TTC549 (cell line): Measurements from ENCODE around the gene RAPGEF1.

Source experiments
- FAIRE-seq: peaks from 2 replicates; lab custom pipeline; 2012; peaks lifted over from hg19 to GRCh38; lab: Jason Lieb, UNC

RAPGEF1 gene

GRCh38 chr9:131645078-131645776 lies 94.6 kb downstream of the RAPGEF1 start:
- FAIRE-seq, result no peak

- FAIRE-seq, result no peak
These were observed 97.3 kb downstream of the RAPGEF1 start for GRCh38 chr9:131642496-131643083.

GRCh38 chr9:131641618-131642495 lies 98.0 kb downstream of the RAPGEF1 start:
- FAIRE-seq, result no peak

GRCh38 chr9:131640438-131641137 lies 99.3 kb downstream of the RAPGEF1 start:
- FAIRE-seq, result no peak

- no peak for FAIRE-seq
These were observed 100.0 kb downstream of the RAPGEF1 start for GRCh38 chr9:131639769-131640437.

- no peak for FAIRE-seq
These were observed 103.3 kb downstream of the RAPGEF1 start for GRCh38 chr9:131636593-131636992.

- no peak for FAIRE-seq
These were observed 104.0 kb downstream of the RAPGEF1 start for GRCh38 chr9:131635892-131636291.

GRCh38 chr9:131635285-131635684 lies 104.6 kb downstream of the RAPGEF1 start:
- no peak for FAIRE-seq

GRCh38 chr9:131633491-131634031 lies 106.3 kb downstream of the RAPGEF1 start:
- no peak for FAIRE-seq

GRCh38 chr9:131631306-131631705 lies 108.6 kb downstream of the RAPGEF1 start:
- no peak for FAIRE-seq

- no peak for FAIRE-seq
These were observed 109.6 kb downstream of the RAPGEF1 start for GRCh38 chr9:131630205-131630831.

- FAIRE-seq, result no peak
These were observed 110.1 kb downstream of the RAPGEF1 start for GRCh38 chr9:131629825-131630204.

- FAIRE-seq, result no peak
These were observed 110.7 kb downstream of the RAPGEF1 start for GRCh38 chr9:131629226-131629500.

- no peak for FAIRE-seq
These were observed 111.2 kb downstream of the RAPGEF1 start for GRCh38 chr9:131628459-131629225.

GRCh38 chr9:131627648-131628458 lies 112.0 kb downstream of the RAPGEF1 start:
- FAIRE-seq, result no peak

- FAIRE-seq, result no peak
These were observed 112.6 kb downstream of the RAPGEF1 start for GRCh38 chr9:131627326-131627647.

- FAIRE-seq, result no peak
These were observed 113.8 kb downstream of the RAPGEF1 start for GRCh38 chr9:131625790-131626670.

- no peak for FAIRE-seq
These were observed 114.4 kb downstream of the RAPGEF1 start for GRCh38 chr9:131625508-131625787.
